C4-2B (cell line): Measurements from ENCODE around the gene TRIM29.

Experiments
- H3K27ac ChIP-seq: fragments of 450-650 bp; 2 replicates; pipeline ENCODE4 v1.5.1; 2017
- CTCF ChIP-seq: fragments of 450-650 bp; conservative IDR thresholded peaks from 2 replicates; pipeline ENCODE4 v1.5.1; 2017; ENCODE audit warnings: mild to moderate bottlenecking
- ZFX ChIP-seq: fragments of 450-650 bp; IDR thresholded peaks from 2 replicates; pipeline ENCODE4 v1.6.1; 2017

TRIM29 gene

GRCh38 chr11:120096369-120097191 lies 41.3 kb downstream of the TRIM29 start:
- TF ChIP-seq CTCF, result no peak
- no peak for TF ChIP-seq ZFX
- H3K27ac ChIP-seq, result no peak overlapping the region

GRCh38 chr11:120095516-120095915 lies 42.4 kb downstream of the TRIM29 start:
- no peak for TF ChIP-seq ZFX
- no peak for TF ChIP-seq CTCF
- H3K27ac ChIP-seq, result no peak overlapping the region

GRCh38 chr11:120091701-120092100 lies 46.2 kb downstream of the TRIM29 start:
- TF ChIP-seq ZFX (no peak), CTCF (no peak)
- no peak overlapping the region for H3K27ac ChIP-seq

- H3K27ac ChIP-seq, result no peak overlapping the region
- no peak for TF ChIP-seq ZFX
- TF ChIP-seq CTCF, result no peak
These were observed 46.8 kb downstream of the TRIM29 start for GRCh38 chr11:120091121-120091520.

- H3K27ac ChIP-seq, result no peak overlapping the region
- TF ChIP-seq ZFX, result no peak
- TF ChIP-seq CTCF, result no peak
These were observed 47.5 kb downstream of the TRIM29 start for GRCh38 chr11:120090411-120090810.

GRCh38 chr11:120089036-120090001 lies 48.6 kb downstream of the TRIM29 start:
- no peak overlapping the region for H3K27ac ChIP-seq
- TF ChIP-seq CTCF, result no peak
- no peak for TF ChIP-seq ZFX

GRCh38 chr11:120088056-120088455 lies 49.9 kb downstream of the TRIM29 start:
- TF ChIP-seq ZFX (no peak), CTCF (no peak)
- no peak overlapping the region for H3K27ac ChIP-seq
